Liver (tissue), 3 donors: ENCODE results near the gene EIF4H.

Experiments
- RXRA ChIP-seq, 2 donors: IDR thresholded peaks; 2 replicates each; pipeline ENCODE4 v1.6.1; 2017 to 2018; ENCODE audit warnings: antibody characterized with exemption in 2 of 2, mild to moderate bottlenecking in 1 of 2
- TF ChIP-seq, protein P1 (sequence below): fragments of 150-350 bp; IDR thresholded peaks from 2 replicates; pipeline ENCODE4 v1.5.1; 2017; ENCODE audit warnings: improper control_type of control experiment, low read depth, low read length; ENCODE audit not compliant: missing input control
- TF ChIP-seq, protein P2 (sequence below): IDR thresholded peaks from 2 replicates; pipeline ENCODE4 v1.6.1; 2016; ENCODE audit warnings: antibody characterized with exemption
- donor health status: healthy.
- donor health status: healthy.

DNA sequence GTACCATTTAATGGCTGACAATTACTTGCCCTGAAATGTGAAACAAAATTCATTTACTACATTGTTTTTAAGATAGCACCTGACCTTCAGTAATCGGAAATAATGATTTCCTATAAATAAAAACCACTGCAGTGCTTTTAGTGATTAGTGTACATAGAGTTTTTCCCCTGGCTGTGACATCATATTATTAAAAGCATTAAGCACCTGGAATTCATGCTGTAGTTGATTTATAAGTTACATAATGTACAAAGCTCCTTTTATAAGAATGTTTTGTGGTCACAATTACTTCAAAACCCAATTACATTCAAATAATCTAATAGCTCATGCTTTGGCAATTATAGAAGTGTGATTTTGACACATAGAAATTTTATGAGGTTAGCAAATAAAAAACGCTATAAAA is 44.3 kb upstream of the EIF4H start:
- TF ChIP-seq, protein P1, sequence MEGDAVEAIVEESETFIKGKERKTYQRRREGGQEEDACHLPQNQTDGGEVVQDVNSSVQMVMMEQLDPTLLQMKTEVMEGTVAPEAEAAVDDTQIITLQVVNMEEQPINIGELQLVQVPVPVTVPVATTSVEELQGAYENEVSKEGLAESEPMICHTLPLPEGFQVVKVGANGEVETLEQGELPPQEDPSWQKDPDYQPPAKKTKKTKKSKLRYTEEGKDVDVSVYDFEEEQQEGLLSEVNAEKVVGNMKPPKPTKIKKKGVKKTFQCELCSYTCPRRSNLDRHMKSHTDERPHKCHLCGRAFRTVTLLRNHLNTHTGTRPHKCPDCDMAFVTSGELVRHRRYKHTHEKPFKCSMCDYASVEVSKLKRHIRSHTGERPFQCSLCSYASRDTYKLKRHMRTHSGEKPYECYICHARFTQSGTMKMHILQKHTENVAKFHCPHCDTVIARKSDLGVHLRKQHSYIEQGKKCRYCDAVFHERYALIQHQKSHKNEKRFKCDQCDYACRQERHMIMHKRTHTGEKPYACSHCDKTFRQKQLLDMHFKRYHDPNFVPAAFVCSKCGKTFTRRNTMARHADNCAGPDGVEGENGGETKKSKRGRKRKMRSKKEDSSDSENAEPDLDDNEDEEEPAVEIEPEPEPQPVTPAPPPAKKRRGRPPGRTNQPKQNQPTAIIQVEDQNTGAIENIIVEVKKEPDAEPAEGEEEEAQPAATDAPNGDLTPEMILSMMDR: no peak
- no peak for TF ChIP-seq RXRA (IDR thresholded peaks at IDR 0.05)
- TF ChIP-seq, protein P2, sequence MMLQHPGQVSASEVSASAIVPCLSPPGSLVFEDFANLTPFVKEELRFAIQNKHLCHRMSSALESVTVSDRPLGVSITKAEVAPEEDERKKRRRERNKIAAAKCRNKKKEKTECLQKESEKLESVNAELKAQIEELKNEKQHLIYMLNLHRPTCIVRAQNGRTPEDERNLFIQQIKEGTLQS: no peak
